Heart left ventricle (tissue), 16 donors: ENCODE data around the gene DBN1. TPM values are rescaled to one million over a fixed set of nuclear protein-coding genes. Genes with fewer than 3 reads are reported as not detected.

ENCODE experiments used
- ATAC-seq, 4 donors: fragments of 200-7000 bp; cut with Tn5 transposase; one replicate each; pipeline ENCODE4 v1.9.1; 2020 to 2022; ENCODE audit warnings: moderate library complexity in 4 of 4, mild to moderate bottlenecking in 3 of 4, moderate number of reproducible peaks in 1 of 4
- DNase-seq, 5 donors: peaks; one replicate each; pipeline ENCODE4 v3.0.0-alpha.2; 2020
- H3K27ac ChIP-seq, 12 donors: fragments of 200-600 bp; sonication (generic) in 4 of 12; one replicate each; pipeline versions ENCODE4 v1.5.0 to v1.8.0; 2016 to 2022; ENCODE audit warnings: mild to moderate bottlenecking in 2 of 12
- H3K27me3 ChIP-seq, 9 donors: fragments of 200-600 bp; sonication (generic) in 2 of 9; one replicate each; pipeline versions ENCODE4 v1.5.1 to v1.8.0; 2016 to 2022; ENCODE audit warnings: mild to moderate bottlenecking in 3 of 9
- H3K36me3 ChIP-seq, 9 donors: fragments of 200-600 bp; sonication (generic) in 2 of 9; one replicate each; pipeline versions ENCODE4 v1.5.0 to v1.8.0; 2018 to 2022; ENCODE audit warnings: mild to moderate bottlenecking in 2 of 9
- H3K4me1 ChIP-seq, 12 donors: fragments of 200-600 bp; sonication (generic) in 4 of 12; one replicate each; pipeline versions ENCODE4 v1.5.0 to v1.8.0; 2016 to 2022; ENCODE audit warnings: mild to moderate bottlenecking in 3 of 12
- H3K4me3 ChIP-seq, 12 donors: fragments of 200-600 bp; sonication (generic) in 4 of 12; one replicate each; pipeline versions ENCODE4 v1.5.0 to v1.8.0; 2017 to 2022; ENCODE audit warnings: mild to moderate bottlenecking in 9 of 12, moderate library complexity in 4 of 12
- H3K9me3 ChIP-seq, 12 donors: fragments of 200-600 bp; sonication (generic) in 4 of 12; one replicate each; pipeline versions ENCODE4 v1.5.0 to v1.8.0; 2016 to 2022; ENCODE audit warnings: mild to moderate bottlenecking in 1 of 12
- CTCF ChIP-seq, 12 donors: fragments of 200-600 bp; sonication (generic) in 4 of 12; IDR thresholded peaks; one replicate each; pipeline versions ENCODE4 v1.5.0 to v1.8.0; 2018 to 2022; ENCODE audit warnings: antibody characterized with exemption in 12 of 12, mild to moderate bottlenecking in 5 of 12
- POLR2A ChIP-seq, 2 donors: fragments of 450-650 bp; IDR thresholded peaks; one replicate each; pipeline ENCODE4 v1.6.1; 2017; ENCODE audit warnings: antibody characterized with exemption in 2 of 2, mild to moderate bottlenecking in 2 of 2, moderate library complexity in 2 of 2
- WGBS, 4 donors: extraction: QIAGEN DNeasy Blood & Tissue Kit in 2 of 4; methylation state at CpG; one replicate each; pipeline versions ENCODE4 v1.1.5 to v1.1.7; 2013 to 2018; 5-methylcytosine and 5-hydroxymethylcytosine counted together
- intact Hi-C, 10 donors: fragments of 100-400 bp; cut with DNase I; formaldehyde crosslinking; loops; one replicate each; pipeline versions ENCODE4 v1.11.1 to v1.14.2; 2022
- polyA plus RNA-seq, 2 donors: library from polyadenylated mRNA; stranded (reverse); fragments of 200-250 nt; gene quantifications; one replicate each; pipeline ENCODE4 v1.2.3, GENCODE V29; 2013
- total RNA-seq, 9 donors: library from RNA; depleted of rRNA in 2 of 9; stranded (reverse); fragments of >200 nt in 2 of 9; fragmentation: NEBNext Ultra II Directional in 3 of 9; extraction: Animal tissue kit (Norgen Biotek cat#: 25700) in 3 of 9; gene quantifications; one replicate each; pipeline versions ENCODE4 v1.1.0 to v1.2.4, GENCODE V29; 2016 to 2023
- donor health status: ischemic (EF 13 %, LVEDD 7.1; RV severe dilation, severe dysfunction).
- donor health status: healthy with polysubstance abuse.
- donor health status: DM: no; HTN: yes; CAD: no.
- donor health status: DM: no; HTN: no; CAD: no.
- donor health status: ischemic (EF 25% LVEDD 6.9; RV normal size, moderate dysfunction).
- donor health status: ischemic (EF 25% LVEDD 5.7; RV mildly dilated, moderate dysfunction).
- donor health status: healthy.
- donor health status: DM: yes; HTN: yes; CAD: no.
- donor health status: ischemic (EF 35%, LVEDD 5.7; RV mildly dilated, moderate dysfunction).
- donor health status: nonischemic (EF 11% LVEDD 7.7; RV severe dilation, severe dysfunction).
- donor health status: DM: yes; HTN: yes; CAD: no.
- donor health status: PGD.
- donor health status: ischemic (EF 29% LVEDD 5.4; RV normal size, mild dysfunction).
- donor health status: nonischemic (EF 23%, LVEDD 6.1; RV moderate dilation, normal function).

The DBN1 gene
- total and polyA plus RNA-seq, 11 donors = 12.3 to 60.7 (median 23.3) TPM

- Histone ChIP-seq H3K4me1 (peaks cover 0 to 16% (median 0%) of the 10 kb centered on the region in 12 donors), H3K36me3 (no peaks in the 10 kb centered on the region), H3K4me3 (no peak overlapping the region), H3K27me3 (no peaks in the 10 kb centered on the region), H3K27ac (peak overlapping the region in 1 of 12 donors; percentile 21), H3K9me3 (no peaks in the 10 kb centered on the region)
- intact Hi-C loops = no loop called here
- WGBS, 4 donors = 86 to 91% (median 87%) methylated on average over 8 of the region's 8 CpGs
- no peak for ATAC-seq
- DNase-seq = no peak
- TF ChIP-seq CTCF (IDR thresholded peaks at IDR 0.05) (no peak), POLR2A (IDR thresholded peaks at IDR 0.05) (no peak)
Observed at GRCh38 chr5:177412603-177413233, 60.7 kb downstream of the DBN1 start.

- Histone ChIP-seq H3K36me3 (no peaks in the 10 kb centered on the region), H3K4me3 (no peak overlapping the region), H3K9me3 (no peaks in the 10 kb centered on the region), H3K27me3 (peaks cover 0 to 3% (median 0%) of the 10 kb centered on the region in 9 donors), H3K27ac (no peak overlapping the region), H3K4me1 (peaks cover 0 to 11% (median 0%) of the 10 kb centered on the region in 12 donors)
- ATAC-seq = no peak
- 84 to 97% (median 86%) methylated on average over 3 of the region's 3 CpGs for WGBS, 4 donors
- no peak for TF ChIP-seq CTCF (IDR thresholded peaks at IDR 0.05)
- no peak for TF ChIP-seq POLR2A (IDR thresholded peaks at IDR 0.05)
- no peak for DNase-seq
- intact Hi-C loops = no loop called here
Observed at GRCh38 chr5:177410575-177410974, 62.9 kb downstream of the DBN1 start.

GRCh38 chr5:177409043-177409801 lies 64.2 kb downstream of the DBN1 start, which contains the start of gene F12:
TSS of gene F12 (minus strand) at chr5:177409564. CDS start at chr5:177409527, 37 bp downstream.
- no peaks in the 10 kb centered on the region for H3K36me3 ChIP-seq
- no peak within 1 kb of the TSS for H3K27ac ChIP-seq
- no peak for ATAC-seq
- no peak for DNase-seq
- intact Hi-C loops = loop anchor here in 3 of 10 donors (5.0 to 10.0 kb wide), 3 partner anchors 43 to 196 kb away; partner anchors contain the start of gene B4GALT7 (in 1 of the 3)
- no peak within 1 kb of the TSS for H3K4me3 ChIP-seq
- TF ChIP-seq CTCF (IDR thresholded peaks at IDR 0.05) (no peak), POLR2A (IDR thresholded peaks at IDR 0.05) (no peak)
- H3K9me3 ChIP-seq = no peaks in the 10 kb centered on the region
- WGBS, 4 donors = 86 to 94% (median 88%) methylated on average over 9 of the region's 9 CpGs
- peaks cover 0 to 25% (median 6%) of the 10 kb centered on the region in 12 donors for H3K4me1 ChIP-seq
- H3K27me3 ChIP-seq = peaks cover 0 to 11% (median 0%) of the 10 kb centered on the region in 9 donors

Other genes starting within 250 kb of the DBN1 start
- 10 to 100 TPM; 11.6 to 27.5 (median 18.9) TPM for gene RAB24, start 169.9 kb downstream of the DBN1 start, total RNA-seq
- 10 to 100 TPM; 23.8 to 28.3 TPM for gene RAB24, start 169.9 kb downstream of the DBN1 start, polyA plus RNA-seq
- 10 to 100 TPM; 30.3 to 80.6 (median 42.4) TPM for gene PRELID1, start 169.8 kb downstream of the DBN1 start, total RNA-seq
- gene PRELID1, start 169.8 kb downstream of the DBN1 start, polyA plus RNA-seq = 100 to 1,000 TPM in 1 of 2 donors, 10 to 100 TPM in 1; 33.8 to 160 TPM
- 1 to 10 TPM in 8 of 9 donors, under 1 TPM in 1; 0.52 to 9.1 (median 3.1) TPM for gene MXD3, start 161.7 kb downstream of the DBN1 start, total RNA-seq
- 1 to 10 TPM; 1.3 to 2.5 TPM for gene MXD3, start 161.7 kb downstream of the DBN1 start, polyA plus RNA-seq
- 100 to 1,000 TPM in 3 of 9 donors, 10 to 100 TPM in 6; 50.2 to 155 (median 63.6) TPM for gene LMAN2, start 122.0 kb downstream of the DBN1 start, total RNA-seq
- 100 to 1,000 TPM in 1 of 2 donors, 10 to 100 TPM in 1; 43.3 to 313 TPM for gene LMAN2, start 122.0 kb downstream of the DBN1 start, polyA plus RNA-seq
- gene RGS14, start 115.7 kb downstream of the DBN1 start, total RNA-seq = 10 to 100 TPM in 1 of 9 donors, 1 to 10 TPM in 8; 1.3 to 10.7 (median 2.9) TPM
- 1 to 10 TPM; 3.7 to 4.9 TPM for gene RGS14, start 115.7 kb downstream of the DBN1 start, polyA plus RNA-seq
- gene SLC34A1, start 89.2 kb downstream of the DBN1 start, total RNA-seq = not detected
- gene SLC34A1, start 89.2 kb downstream of the DBN1 start, polyA plus RNA-seq = not detected
- not detected for gene PFN3, start 73.0 kb downstream of the DBN1 start, total RNA-seq
- gene PFN3, start 73.0 kb downstream of the DBN1 start, polyA plus RNA-seq = not detected
- gene F12, start 64.1 kb downstream of the DBN1 start, total RNA-seq = under 1 TPM in 1 of 9 donors, not detected in 8; 0.56 TPM
- under 1 TPM in 1 of 2 donors, not detected in 1; 0.29 TPM for gene F12, start 64.1 kb downstream of the DBN1 start, polyA plus RNA-seq
- 10 to 100 TPM; 12.8 to 33.2 (median 17.3) TPM for gene GRK6, start 47.0 kb downstream of the DBN1 start, total RNA-seq
- 10 to 100 TPM in 1 of 2 donors, 1 to 10 TPM in 1; 6.8 to 29.5 TPM for gene GRK6, start 47.0 kb downstream of the DBN1 start, polyA plus RNA-seq
- gene PRR7, start 26.8 kb downstream of the DBN1 start, total RNA-seq = 1 to 10 TPM in 8 of 9 donors, under 1 TPM in 1; 0.82 to 5.0 (median 1.8) TPM
- 1 to 10 TPM; 1.4 to 1.5 TPM for gene PRR7, start 26.8 kb downstream of the DBN1 start, polyA plus RNA-seq
- gene PDLIM7, start 24.0 kb upstream of the DBN1 start, total RNA-seq = 100 to 1,000 TPM in 1 of 9 donors, 10 to 100 TPM in 8; 36.3 to 124 (median 49.4) TPM
- gene PDLIM7, start 24.0 kb upstream of the DBN1 start, polyA plus RNA-seq = 10 to 100 TPM; 89.9 to 95.1 TPM
- 10 to 100 TPM in 1 of 9 donors, 1 to 10 TPM in 7, under 1 TPM in 1; 0.77 to 23.8 (median 2.7) TPM for gene DOK3, start 36.2 kb upstream of the DBN1 start, total RNA-seq
- 1 to 10 TPM; 1.1 to 3.0 TPM for gene DOK3, start 36.2 kb upstream of the DBN1 start, polyA plus RNA-seq
- gene DDX41, start 43.3 kb upstream of the DBN1 start, total RNA-seq = 10 to 100 TPM; 24.4 to 53.8 (median 37.7) TPM
- gene DDX41, start 43.3 kb upstream of the DBN1 start, polyA plus RNA-seq = 10 to 100 TPM; 33.0 to 65.4 TPM
- gene FAM193B, start 80.9 kb upstream of the DBN1 start, total RNA-seq = 10 to 100 TPM; 13.1 to 34.4 (median 20.2) TPM
- 10 to 100 TPM; 17.4 to 58.9 TPM for gene FAM193B, start 80.9 kb upstream of the DBN1 start, polyA plus RNA-seq
- gene TMED9, start 118.6 kb upstream of the DBN1 start, total RNA-seq = 100 to 1,000 TPM in 2 of 9 donors, 10 to 100 TPM in 7; 46.2 to 138 (median 77.0) TPM
- 100 to 1,000 TPM in 1 of 2 donors, 10 to 100 TPM in 1; 62.8 to 321 TPM for gene TMED9, start 118.6 kb upstream of the DBN1 start, polyA plus RNA-seq
- 10 to 100 TPM; 10.5 to 23.5 (median 17.7) TPM for gene B4GALT7, start 126.5 kb upstream of the DBN1 start, total RNA-seq
- 10 to 100 TPM; 18.4 to 24.7 TPM for gene B4GALT7, start 126.5 kb upstream of the DBN1 start, polyA plus RNA-seq